ENCODE data around the gene PCAT7. TPM values are rescaled to one million over a fixed set of nuclear protein-coding genes. Genes with fewer than 3 reads are reported as not detected.
A peak's percentile ranks its signal among the peaks of the same experiment; 100 is the strongest.

PCAT7 gene
- total RNA-seq, 1 donor from 2014 or later, result 0.35 TPM

GRCh38 chr9:94599102-94599501 is 44.2 kb downstream of the PCAT7 start:
- intact Hi-C loops (cut with DNase I), result no loop called here
- Histone ChIP-seq H3K27me3 (no peaks in the 10 kb centered on the region), H3K4me1 (no peaks in the 10 kb centered on the region), H3K36me3 (peaks cover 6% of the 10 kb centered on the region), H3K9me3 (no peaks in the 10 kb centered on the region), H3K27ac (no peak overlapping the region), H3K4me3 (no peak overlapping the region)
- DNase-seq (peak; percentile 31), ATAC-seq (no peak)
- TF ChIP-seq CTCF (IDR thresholded peaks at IDR 0.05), result no peak

GRCh38 chr9:94600258-94600657 is 45.4 kb downstream of the PCAT7 start:
- Histone ChIP-seq H3K9me3 (no peaks in the 10 kb centered on the region), H3K27me3 (no peaks in the 10 kb centered on the region), H3K4me3 (no peak overlapping the region), H3K27ac (no peak overlapping the region), H3K4me1 (no peaks in the 10 kb centered on the region), H3K36me3 (peaks cover 11% of the 10 kb centered on the region)
- ATAC-seq (no peak), DNase-seq (peak; percentile 44)
- no peak for TF ChIP-seq CTCF (IDR thresholded peaks at IDR 0.05)
- intact Hi-C loops (cut with DNase I), result no loop called here

- Histone ChIP-seq H3K4me1 (no peaks in the 10 kb centered on the region), H3K27ac (no peak overlapping the region), H3K9me3 (no peaks in the 10 kb centered on the region), H3K4me3 (no peak overlapping the region), H3K36me3 (peaks cover 13% of the 10 kb centered on the region), H3K27me3 (no peaks in the 10 kb centered on the region)
- TF ChIP-seq CTCF (IDR thresholded peaks at IDR 0.05), result no peak
- ATAC-seq (no peak), DNase-seq (no peak)
- intact Hi-C loops (cut with DNase I), result no loop called here
Observed at GRCh38 chr9:94600715-94601114, 45.8 kb downstream of the PCAT7 start.

GRCh38 chr9:94602666-94603065 is 47.8 kb downstream of the PCAT7 start:
- intact Hi-C loops (cut with DNase I), result no loop called here
- no peak overlapping the region for H3K4me3 ChIP-seq
- no peak for TF ChIP-seq CTCF (IDR thresholded peaks at IDR 0.05)
- no peaks in the 10 kb centered on the region for H3K4me1 ChIP-seq
- no peaks in the 10 kb centered on the region for H3K9me3 ChIP-seq
- H3K27me3 ChIP-seq, result no peaks in the 10 kb centered on the region
- no peak overlapping the region for H3K27ac ChIP-seq
- no peak for DNase-seq
- ATAC-seq, result no peak
- peaks cover 29% of the 10 kb centered on the region for H3K36me3 ChIP-seq

GRCh38 chr9:94603259-94604160 is 48.6 kb downstream of the PCAT7 start:
- H3K27me3 ChIP-seq, result no peaks in the 10 kb centered on the region
- H3K27ac ChIP-seq, result no peak overlapping the region
- H3K36me3 ChIP-seq, result peaks cover 29% of the 10 kb centered on the region
- H3K4me3 ChIP-seq, result no peak overlapping the region
- ATAC-seq (peak; percentile 88), DNase-seq (peak; percentile 77)
- intact Hi-C loops (cut with DNase I), result no loop called here
- H3K9me3 ChIP-seq, result no peaks in the 10 kb centered on the region
- TF ChIP-seq CTCF (IDR thresholded peaks at IDR 0.05), result peak; percentile 64
- no peaks in the 10 kb centered on the region for H3K4me1 ChIP-seq

Measured in upper lobe of right lung (tissue), 1 donor.